Measurements from ENCODE around the gene STAMBP.

GRCh38 chr2:73892631-73893329 lies 64.0 kb downstream of the STAMBP start, which contains the start of gene ACTG2:
- TF ChIP-seq CTCF (conservative IDR thresholded peaks at IDR 0.05; ENCODE audit: low read length) = no peak
- TF ChIP-seq EZH2phosphoT487 (IDR thresholded peaks at IDR 0.05; ENCODE audit: borderline replicate concordance) = no peak

Data from Loucy (cell line).